Ishikawa (cell line): ENCODE results near the gene MEGF11.

Experiments used
- CEBPB ChIP-seq: IDR thresholded peaks from 2 replicates; pipeline ENCODE4 v1.6.1; 2012
- CREB1 ChIP-seq: IDR thresholded peaks from 2 replicates; pipeline ENCODE4 v1.6.1; 2012; ENCODE audit warnings: low read depth
- EGR1 ChIP-seq: IDR thresholded peaks from 2 replicates; pipeline ENCODE4 v1.6.1; 2012
- EP300 ChIP-seq: IDR thresholded peaks from 2 replicates; pipeline ENCODE4 v1.6.1; 2012; ENCODE audit warnings: borderline replicate concordance
- FOXM1 ChIP-seq: IDR thresholded peaks from 2 replicates; pipeline ENCODE4 v1.6.1; 2012; ENCODE audit warnings: low read depth, borderline replicate concordance
- RAD21 ChIP-seq: IDR thresholded peaks from 2 replicates; pipeline ENCODE4 v1.6.1; 2012; ENCODE audit warnings: low read depth
- REST ChIP-seq: IDR thresholded peaks from 2 replicates; pipeline ENCODE4 v1.6.1; 2012; ENCODE audit warnings: low read depth, mild to moderate bottlenecking
- YY1 ChIP-seq: IDR thresholded peaks from 2 replicates; pipeline ENCODE4 v1.6.1; 2012; ENCODE audit warnings: low read depth

GRCh38 chr15:66290518-66290917, 37.0 kb upstream of the MEGF11 start:
- no peak for TF ChIP-seq CREB1
- no peak for TF ChIP-seq REST
- no peak for TF ChIP-seq FOXM1
- no peak for TF ChIP-seq EGR1
- no peak for TF ChIP-seq CEBPB
- TF ChIP-seq EP300, result no peak
- TF ChIP-seq YY1, result no peak
- TF ChIP-seq RAD21, result no peak
